Tibial artery (tissue), 4 donors: Measurements from ENCODE around the gene GALR2.

Experiments
- DNase-seq, 2 donors: peaks; one replicate each; pipeline ENCODE4 v3.0.0-alpha.2; 2019
- H3K27ac ChIP-seq, 2 donors: fragments of 200-600 bp; sonication (generic) in 1 of 2; 1 replicate in 1 of 2; 2 replicates in 1 of 2; pipeline ENCODE4 v1.5.1; 2018 to 2019; ENCODE audit warnings: mild to moderate bottlenecking in 1 of 2
- H3K27me3 ChIP-seq, 2 donors: fragments of 200-600 bp; sonication (generic) in 1 of 2; one replicate each; pipeline versions ENCODE4 v1.5.1 to v1.6.0; 2016 to 2019
- H3K36me3 ChIP-seq, 3 donors: fragments of 200-600 bp; sonication (generic) in 2 of 3; one replicate each; pipeline ENCODE4 v1.5.1; 2016 to 2019; ENCODE audit warnings: mild to moderate bottlenecking in 2 of 3
- H3K4me1 ChIP-seq, 4 donors: fragments of 200-600 bp; sonication (generic) in 2 of 4; 1 replicate in 3 of 4; 2 replicates in 1 of 4; pipeline ENCODE4 v1.5.1; 2016 to 2019
- H3K4me3 ChIP-seq, 2 donors: fragments of 200-600 bp; sonication (generic) in 1 of 2; 1 replicate in 1 of 2; 2 replicates in 1 of 2; pipeline ENCODE4 v1.5.1; 2018 to 2019; ENCODE audit warnings: mild to moderate bottlenecking in 2 of 2
- H3K9me3 ChIP-seq, 3 donors: fragments of 200-600 bp; sonication (generic) in 1 of 3; one replicate each; pipeline ENCODE4 v1.5.1; 2016 to 2019
- CTCF ChIP-seq, 2 experiments: fragments of 200-600 bp in 1 of 2; fragments of 450-650 bp in 1 of 2; IDR thresholded peaks; one replicate each; pipeline ENCODE4 v1.5.1; 2017 to 2019; ENCODE audit warnings: antibody characterized with exemption in 2 of 2, mild to moderate bottlenecking in 1 of 2, moderate library complexity in 1 of 2
- intact Hi-C: fragments of 100-400 bp; cut with DNase I; formaldehyde crosslinking; loops from one replicate; pipeline ENCODE4 v1.15.0; 2023; ENCODE audit warnings: low total_unique reads

GALR2 gene

GRCh38 chr17:76065775-76066174 is 8.8 kb upstream of the GALR2 start:
- Histone ChIP-seq H3K36me3 (peaks cover 70 to 87% (median 71%) of the 10 kb centered on the region in 3 donors), H3K9me3 (no peaks in the 10 kb centered on the region), H3K4me3 (no peak overlapping the region), H3K27me3 (no peaks in the 10 kb centered on the region), H3K27ac (no peak overlapping the region), H3K4me1 (peaks cover 0 to 11% (median 6%) of the 10 kb centered on the region in 4 donors)
- TF ChIP-seq CTCF (IDR thresholded peaks at IDR 0.05): no peak
- intact Hi-C loops: no loop called here
- DNase-seq: no peak

GRCh38 chr17:76071531-76072147 is 2.9 kb upstream of the GALR2 start:
- no peak for TF ChIP-seq CTCF (IDR thresholded peaks at IDR 0.05)
- Histone ChIP-seq H3K4me1 (peaks cover 0 to 52% (median 40%) of the 10 kb centered on the region in 4 donors), H3K27me3 (peaks cover 10 to 34% of the 10 kb centered on the region in 2 donors), H3K4me3 (peak overlapping the region; percentile 69 to 83), H3K36me3 (peaks cover 15 to 32% (median 18%) of the 10 kb centered on the region in 3 donors), H3K9me3 (no peaks in the 10 kb centered on the region), H3K27ac (peak overlapping the region; percentile 75 to 80)
- DNase-seq: no peak
- intact Hi-C loops: no loop called here

- intact Hi-C loops: no loop called here
Measured at GRCh38 chr17:76072148-76072858, 2.3 kb upstream of the GALR2 start, which contains the start of gene SRP68. SRP68 (minus strand) TSS chr17:76072517; CDS start chr17:76072491, 26 bp downstream.

GRCh38 chr17:76075364-76076145 is 974 bp downstream of the GALR2 start:
- DNase-seq: no peak
- TF ChIP-seq CTCF (IDR thresholded peaks at IDR 0.05): no peak
- Histone ChIP-seq H3K4me1 (peaks cover 0 to 63% (median 44%) of the 10 kb centered on the region in 4 donors), H3K9me3 (no peaks in the 10 kb centered on the region), H3K27ac (no peak overlapping the region), H3K4me3 (no peak overlapping the region), H3K27me3 (peaks cover 12 to 73% of the 10 kb centered on the region in 2 donors), H3K36me3 (no peaks in the 10 kb centered on the region)
- intact Hi-C loops: no loop called here

More at GRCh38 chr17:76072148-76072858, 2.3 kb upstream of the GALR2 start, which contains the start of gene SRP68:
- DNase-seq: peak; percentile 94 to 95
- Histone ChIP-seq H3K27me3 (peaks cover 12 to 41% of the 10 kb centered on the region in 2 donors), H3K36me3 (peaks cover 8 to 25% (median 12%) of the 10 kb centered on the region in 3 donors), H3K9me3 (no peaks in the 10 kb centered on the region), H3K27ac (peak within 1 kb of the TSS; percentile 75 to 80), H3K4me3 (peak within 1 kb of the TSS; percentile 69 to 83), H3K4me1 (peaks cover 0 to 59% (median 46%) of the 10 kb centered on the region in 4 donors)
- no peak for TF ChIP-seq CTCF (IDR thresholded peaks at IDR 0.05)

- peak in 1 of 2 donors; percentile 55 for DNase-seq
- Histone ChIP-seq H3K4me1 (peaks cover 0 to 58% (median 38%) of the 10 kb centered on the region in 4 donors), H3K9me3 (no peaks in the 10 kb centered on the region), H3K27ac (no peak overlapping the region), H3K36me3 (no peaks in the 10 kb centered on the region), H3K27me3 (peaks cover 12 to 74% of the 10 kb centered on the region in 2 donors), H3K4me3 (no peak overlapping the region)
- no peak for TF ChIP-seq CTCF (IDR thresholded peaks at IDR 0.05)
- intact Hi-C loops: no loop called here
Measured at GRCh38 chr17:76076146-76076764, 1.7 kb downstream of the GALR2 start.
